Upper lobe of right lung (tissue), 1 donor: ENCODE results near the gene ANK2. TPM values are rescaled to one million over a fixed set of nuclear protein-coding genes. Genes with fewer than 3 reads are reported as not detected.

Experiments
- ATAC-seq: fragments of 200-7000 bp; cut with Tn5 transposase; one replicate; pipeline ENCODE4 v1.9.1; 2020; ENCODE audit warnings: mild to moderate bottlenecking, moderate library complexity
- DNase-seq: peaks from one replicate; pipeline ENCODE4 v3.0.0-alpha.2; 2020
- H3K27ac ChIP-seq: fragments of 200-600 bp; one replicate; pipeline ENCODE4 v1.8.0; 2022
- H3K27me3 ChIP-seq: fragments of 200-600 bp; one replicate; pipeline ENCODE4 v1.8.0; 2022; ENCODE audit warnings: mild to moderate bottlenecking
- H3K36me3 ChIP-seq: fragments of 200-600 bp; one replicate; pipeline ENCODE4 v1.8.0; 2022
- H3K4me1 ChIP-seq: fragments of 200-600 bp; one replicate; pipeline ENCODE4 v1.8.0; 2022
- H3K4me3 ChIP-seq: fragments of 200-600 bp; one replicate; pipeline ENCODE4 v1.8.0; 2022; ENCODE audit warnings: mild to moderate bottlenecking
- H3K9me3 ChIP-seq: fragments of 200-600 bp; one replicate; pipeline ENCODE4 v1.8.0; 2022
- CTCF ChIP-seq: fragments of 200-600 bp; IDR thresholded peaks from one replicate; pipeline ENCODE4 v1.8.0; 2022; ENCODE audit warnings: antibody characterized with exemption
- intact Hi-C: fragments of 100-400 bp; cut with DNase I; formaldehyde crosslinking; loops from one replicate; pipeline ENCODE4 v1.11.0; 2022
- total RNA-seq: library from RNA; stranded (reverse); fragmentation: NEBNext Ultra II Directional; extraction: Animal tissue kit (Norgen Biotek cat#: 25700); gene quantifications from one replicate; pipeline ENCODE4 v1.2.1, GENCODE V29; 2021
- donor health status: DM: no; HTN: yes; CAD: no; lungs with severe emphysema.

Gene ANK2
- total RNA-seq, 1 donor from 2014 or later, result 12.0 TPM

GRCh38 chr4:113384600-113384999, 335.1 kb downstream of the ANK2 start:
- no peak overlapping the region for H3K27ac ChIP-seq

GRCh38 chr4:113385281-113385899, 335.9 kb downstream of the ANK2 start:
- no peaks in the 10 kb centered on the region for H3K36me3 ChIP-seq
- ATAC-seq (no peak), DNase-seq (no peak)
- no peak overlapping the region for H3K27ac ChIP-seq
- no peak overlapping the region for H3K4me3 ChIP-seq
- H3K4me1 ChIP-seq, result peaks cover 18% of the 10 kb centered on the region
- no peak for TF ChIP-seq CTCF
- intact Hi-C loops, result no loop called here
- no peaks in the 10 kb centered on the region for H3K9me3 ChIP-seq
- no peaks in the 10 kb centered on the region for H3K27me3 ChIP-seq

More at GRCh38 chr4:113384600-113384999, 335.1 kb downstream of the ANK2 start:
- no peaks in the 10 kb centered on the region for H3K36me3 ChIP-seq
- H3K4me1 ChIP-seq, result peaks cover 18% of the 10 kb centered on the region
- no peaks in the 10 kb centered on the region for H3K27me3 ChIP-seq
- intact Hi-C loops, result no loop called here
- no peaks in the 10 kb centered on the region for H3K9me3 ChIP-seq
- no peak for DNase-seq
- no peak for TF ChIP-seq CTCF
- no peak for ATAC-seq
- H3K4me3 ChIP-seq, result no peak overlapping the region

- H3K4me1 ChIP-seq, result peaks cover 5% of the 10 kb centered on the region
- no peaks in the 10 kb centered on the region for H3K9me3 ChIP-seq
- intact Hi-C loops, result no loop called here
- no peak for ATAC-seq
- no peak for DNase-seq
- H3K36me3 ChIP-seq, result no peaks in the 10 kb centered on the region
- no peak overlapping the region for H3K4me3 ChIP-seq
- no peak for TF ChIP-seq CTCF
- no peaks in the 10 kb centered on the region for H3K27me3 ChIP-seq
- H3K27ac ChIP-seq, result no peak overlapping the region
These were observed 339.7 kb downstream of the ANK2 start for GRCh38 chr4:113389160-113389559.

GRCh38 chr4:113390850-113391249, 341.4 kb downstream of the ANK2 start:
- Histone ChIP-seq H3K4me3 (no peak overlapping the region), H3K36me3 (no peaks in the 10 kb centered on the region), H3K27ac (no peak overlapping the region), H3K4me1 (no peaks in the 10 kb centered on the region), H3K27me3 (no peaks in the 10 kb centered on the region), H3K9me3 (no peaks in the 10 kb centered on the region)
- no peak for TF ChIP-seq CTCF
- intact Hi-C loops, result no loop called here
- ATAC-seq (no peak), DNase-seq (no peak)

GRCh38 chr4:113394108-113394729, 344.8 kb downstream of the ANK2 start:
- no peak for TF ChIP-seq CTCF
- DNase-seq, result no peak
- intact Hi-C loops, result no loop called here
- ATAC-seq, result no peak
- Histone ChIP-seq H3K4me1 (no peaks in the 10 kb centered on the region), H3K27ac (no peak overlapping the region), H3K9me3 (no peaks in the 10 kb centered on the region), H3K4me3 (no peak overlapping the region), H3K36me3 (no peaks in the 10 kb centered on the region), H3K27me3 (no peaks in the 10 kb centered on the region)
